Esophagus (tissue), 2 donors: ENCODE results near the gene BMPR1A. TPM values are rescaled to one million over a fixed set of nuclear protein-coding genes. Genes with fewer than 3 reads are reported as not detected.
A peak's percentile ranks its signal among the peaks of the same experiment; 100 is the strongest.
"Not testable (repeated sequence)": the region's sequence is repeated elsewhere in the genome, so short reads cannot be mapped to it uniquely, and the experiment has no call there.

ENCODE experiments used
- H3K27ac ChIP-seq, 2 donors: one replicate each; pipeline ENCODE4 v1.5.1; 2013; ENCODE audit warnings: low read depth in 2 of 2, mild to moderate bottlenecking in 2 of 2, inconsistent platforms in 1 of 2, low read length in 1 of 2, moderate library complexity in 1 of 2
- H3K27me3 ChIP-seq, 2 donors: one replicate each; pipeline ENCODE4 v1.6.1; 2013; ENCODE audit warnings: low read length in 2 of 2, control low read depth in 1 of 2, mild to moderate bottlenecking in 1 of 2; ENCODE audit not compliant: insufficient read depth in 2 of 2, control insufficient read depth in 1 of 2
- H3K36me3 ChIP-seq, 2 donors: one replicate each; pipeline ENCODE4 v1.6.1; 2013; ENCODE audit warnings: low read length in 1 of 2; ENCODE audit not compliant: control insufficient read depth in 2 of 2, insufficient read depth in 2 of 2
- H3K4me1 ChIP-seq, 2 donors: one replicate each; pipeline ENCODE4 v1.6.1; 2013; ENCODE audit warnings: low read length in 1 of 2; ENCODE audit not compliant: control insufficient read depth in 2 of 2, insufficient read depth in 2 of 2
- H3K4me3 ChIP-seq, 2 donors: one replicate each; pipeline ENCODE4 v1.5.1; 2013; ENCODE audit warnings: low read length in 2 of 2, mild to moderate bottlenecking in 2 of 2, low read depth in 1 of 2, moderate library complexity in 1 of 2
- H3K9me3 ChIP-seq, 2 donors: one replicate each; pipeline ENCODE4 v1.6.1; 2013; ENCODE audit warnings: mild to moderate bottlenecking in 2 of 2, low read depth in 1 of 2, low read length in 1 of 2, moderate library complexity in 1 of 2; ENCODE audit not compliant: control insufficient read depth in 2 of 2, insufficient read depth in 1 of 2
- WGBS, 2 donors: extraction: QIAGEN DNeasy Blood & Tissue Kit; methylation state at CpG; one replicate each; pipeline ENCODE4 v1.1.7; 2013; 5-methylcytosine and 5-hydroxymethylcytosine counted together
- polyA plus RNA-seq, 2 donors: library from polyadenylated mRNA; stranded (reverse); fragments of 200-250 nt; gene quantifications; one replicate each; pipeline ENCODE4 v1.2.3, GENCODE V29; 2013
- donor health status: healthy with polysubstance abuse.
- donor health status: Bipolar disorder and iron deficiency.

BMPR1A gene
- polyA plus RNA-seq, 2 donors: 2.5 to 6.8 TPM

GRCh38 chr10:86971232-86971991 is 215.0 kb downstream of the BMPR1A start:
- WGBS, 2 donors: 8% methylated on average over 51 to 66 of the region's 66 CpGs
- Histone ChIP-seq H3K9me3 (no peaks in the 10 kb centered on the region), H3K27me3 (no peaks in the 10 kb centered on the region), H3K4me3 (peak overlapping the region; percentile 53 to 60), H3K4me1 (peaks cover 11 to 30% of the 10 kb centered on the region in 2 donors), H3K36me3 (no peaks in the 10 kb centered on the region), H3K27ac (peak overlapping the region; percentile 98)

- H3K4me3 ChIP-seq: no peak overlapping the region
- H3K27ac ChIP-seq: peak overlapping the region; percentile 98
- H3K36me3 ChIP-seq: no peaks in the 10 kb centered on the region
- 68 to 72% methylated on average over 11 of the region's 11 CpGs for WGBS, 2 donors
- H3K9me3 ChIP-seq: no peaks in the 10 kb centered on the region
- H3K4me1 ChIP-seq: peaks cover 4 to 18% of the 10 kb centered on the region in 2 donors
- H3K27me3 ChIP-seq: no peaks in the 10 kb centered on the region
These were observed 216.4 kb downstream of the BMPR1A start for GRCh38 chr10:86972613-86973380.

GRCh38 chr10:86974484-86974883 is 218.1 kb downstream of the BMPR1A start:
- Histone ChIP-seq H3K4me1 (peaks cover 1 to 17% of the 10 kb centered on the region in 2 donors), H3K9me3 (no peaks in the 10 kb centered on the region), H3K27ac (peak overlapping the region in 1 of 2 donors; percentile 41), H3K4me3 (no peak overlapping the region), H3K27me3 (no peaks in the 10 kb centered on the region), H3K36me3 (no peaks in the 10 kb centered on the region)
- WGBS, 2 donors: 51 to 59% methylated on average over 7 of the region's 7 CpGs

GRCh38 chr10:86976362-86977056 is 220.1 kb downstream of the BMPR1A start:
- Histone ChIP-seq H3K27me3 (no peaks in the 10 kb centered on the region), H3K4me1 (peaks cover 2 to 20% of the 10 kb centered on the region in 2 donors), H3K4me3 (no peak overlapping the region), H3K36me3 (no peaks in the 10 kb centered on the region), H3K9me3 (no peaks in the 10 kb centered on the region), H3K27ac (no peak overlapping the region)
- WGBS, 2 donors: 93 to 97% methylated on average over 5 of the region's 5 CpGs

- H3K4me1 ChIP-seq: not testable (repeated sequence)
- WGBS, 2 donors: 60 to 68% methylated on average over 3 of the region's 3 CpGs
These were observed 222.0 kb downstream of the BMPR1A start for GRCh38 chr10:86978457-86978856.

GRCh38 chr10:86979296-86979818 is 222.9 kb downstream of the BMPR1A start:
- Histone ChIP-seq H3K27me3 (no peaks in the 10 kb centered on the region), H3K4me1 (peaks cover 2 to 9% of the 10 kb centered on the region in 2 donors), H3K36me3 (no peaks in the 10 kb centered on the region), H3K9me3 (no peaks in the 10 kb centered on the region), H3K27ac (peak overlapping the region in 1 of 2 donors; percentile 70), H3K4me3 (no peak overlapping the region)
- 69 to 76% methylated on average over 4 of the region's 4 CpGs for WGBS, 2 donors

More at GRCh38 chr10:86978457-86978856, 222.0 kb downstream of the BMPR1A start:
- H3K27ac ChIP-seq: peak overlapping the region in 1 of 2 donors; percentile 32
- not testable (repeated sequence) for H3K36me3 ChIP-seq, H3K9me3 ChIP-seq, H3K4me3 ChIP-seq, H3K27me3 ChIP-seq

GRCh38 chr10:86979977-86980448 is 223.6 kb downstream of the BMPR1A start:
- WGBS, 2 donors: 10 to 17% methylated on average over 3 of the region's 3 CpGs
- H3K4me3 ChIP-seq: no peak overlapping the region
- H3K27ac ChIP-seq: peak overlapping the region in 1 of 2 donors; percentile 29
- no peaks in the 10 kb centered on the region for H3K36me3 ChIP-seq
- H3K9me3 ChIP-seq: no peaks in the 10 kb centered on the region
- H3K4me1 ChIP-seq: peaks cover 2 to 9% of the 10 kb centered on the region in 2 donors
- H3K27me3 ChIP-seq: no peaks in the 10 kb centered on the region

GRCh38 chr10:86981020-86981419 is 224.6 kb downstream of the BMPR1A start:
- not testable (repeated sequence) for H3K27me3 ChIP-seq, H3K4me3 ChIP-seq, H3K36me3 ChIP-seq, H3K4me1 ChIP-seq, H3K27ac ChIP-seq, H3K9me3 ChIP-seq
- 72 to 80% methylated on average over 6 of the region's 6 CpGs for WGBS, 2 donors

GRCh38 chr10:86981716-86982115 is 225.3 kb downstream of the BMPR1A start:
- Histone ChIP-seq H3K27ac (no peak overlapping the region), H3K27me3 (no peaks in the 10 kb centered on the region), H3K9me3 (no peaks in the 10 kb centered on the region), H3K4me1 (peaks cover 2 to 9% of the 10 kb centered on the region in 2 donors), H3K36me3 (no peaks in the 10 kb centered on the region), H3K4me3 (no peak overlapping the region)
- WGBS, 2 donors: 89 to 92% methylated on average over 5 of the region's 5 CpGs
